Measurements from ENCODE around the gene UTP15. TPM values are rescaled to one million over a fixed set of nuclear protein-coding genes. Genes with fewer than 3 reads are reported as not detected.

Gene UTP15
- total RNA-seq, 2 experiments from 2014 or later, result 22.8 to 29.9 TPM

- H4K20me1 ChIP-seq (ENCODE audit: insufficient read depth, low read length), result 0 out of 2 replicates have a peak, but pooled peaks cover 6% of the 10 kb centered on the region
- H3K36me3 ChIP-seq (ENCODE audit: insufficient read depth, low read length), result peaks cover 62% of the 10 kb centered on the region
- intact Hi-C loops (cut with micrococcal nuclease; ENCODE audit: unreplicated experiment), result no loop called here
- H3K9me3 ChIP-seq (ENCODE audit: low read length), result no peaks in the 10 kb centered on the region
- H3K79me2 ChIP-seq (ENCODE audit: insufficient read depth, low read depth, low read length), result 0 out of 2 replicates have a peak, but pooled peaks cover 6% of the 10 kb centered on the region
- BruUV-seq (replicated peaks), result no TSS peak
- H3K9me2 ChIP-seq (ENCODE audit: insufficient read depth, low read length), result no peaks in the 10 kb centered on the region
- H2AFZ ChIP-seq (ENCODE audit: low read length), result no peak overlapping the region
- DNase-seq (ENCODE audit: low spot score), result no peak
- CTCF ChIA-PET (ENCODE audit: unreplicated experiment), result interaction anchor here (0.6 kb wide), 1 partner anchor 8 kb away, joined by 3 read pairs; no protein-coding TSS in a partner anchor
- H3K4me2 ChIP-seq (ENCODE audit: low read length), result no peak overlapping the region
- POLR2A ChIA-PET, result no interaction called here
- TF ChIP-seq EZH2phosphoT487 (IDR thresholded peaks at IDR 0.05; ENCODE audit: borderline replicate concordance, low read depth, low read length) (no peak), CTCF (conservative IDR thresholded peaks at IDR 0.05; ENCODE audit: low read length) (no peak)
- H3K4me3 ChIP-seq (ENCODE audit: low read depth, low read length, poor library complexity, severe bottlenecking), result no peak overlapping the region
- no peak overlapping the region for H3K27ac ChIP-seq (ENCODE audit: low read depth, low read length, poor library complexity, severe bottlenecking)
- H3K4me1 ChIP-seq (ENCODE audit: insufficient read depth, low read length, poor library complexity, severe bottlenecking), result no peaks in the 10 kb centered on the region
These were observed 17.0 kb downstream of the UTP15 start for GRCh38 chr5:73582285-73583145.

- ChIA-PET POLR2A (no interaction called here), CTCF (ENCODE audit: unreplicated experiment) (no interaction called here)
- Histone ChIP-seq H3K36me3 (ENCODE audit: insufficient read depth, low read length) (peaks cover 11% of the 10 kb centered on the region; the same call in 1 of the 2 replicates), H3K4me2 (ENCODE audit: low read length) (no peak overlapping the region), H4K20me1 (ENCODE audit: insufficient read depth, low read length) (0 out of 2 replicates have a peak, but pooled peaks cover 6% of the 10 kb centered on the region), H3K4me1 (ENCODE audit: insufficient read depth, low read length, poor library complexity, severe bottlenecking) (no peaks in the 10 kb centered on the region), H3K9me2 (ENCODE audit: insufficient read depth, low read length) (no peaks in the 10 kb centered on the region), H3K27ac (ENCODE audit: low read depth, low read length, poor library complexity, severe bottlenecking) (no peak overlapping the region), H3K9me3 (ENCODE audit: low read length) (no peaks in the 10 kb centered on the region), H2AFZ (ENCODE audit: low read length) (no peak overlapping the region), H3K79me2 (ENCODE audit: insufficient read depth, low read depth, low read length) (no peaks in the 10 kb centered on the region), H3K4me3 (ENCODE audit: low read depth, low read length, poor library complexity, severe bottlenecking) (no peak overlapping the region)
- no peak for DNase-seq (ENCODE audit: low spot score)
- intact Hi-C loops (cut with micrococcal nuclease; ENCODE audit: unreplicated experiment), result no loop called here
- no TSS peak for BruUV-seq (replicated peaks)
- TF ChIP-seq CTCF (conservative IDR thresholded peaks at IDR 0.05; ENCODE audit: low read length) (no peak), EZH2phosphoT487 (IDR thresholded peaks at IDR 0.05; ENCODE audit: borderline replicate concordance, low read depth, low read length) (no peak)
These were observed 22.4 kb downstream of the UTP15 start for GRCh38 chr5:73587923-73588322.

Measured in OCI-LY7 (cell line).